B cell (primary cell): ENCODE results near the gene ALOXE3. TPM values are rescaled to one million over a fixed set of nuclear protein-coding genes. Genes with fewer than 3 reads are reported as not detected.

Experiments used
- ATAC-seq: fragments of 200-7000 bp; cut with Tn5 transposase; one replicate; pipeline ENCODE4 v1.10.0; 2021; ENCODE audit warnings: low read depth, mild to moderate bottlenecking, moderate number of reproducible peaks, moderate library complexity
- CTCF ChIA-PET: fragments of 350-600 bp; sonication (Branson Sonifier 250); formaldehyde crosslinking; loops from one replicate; lab custom pipeline; 2021; ENCODE audit warnings: antibody characterized with exemption, inconsistent platforms; lab: Charles Lee
- POLR2A ChIA-PET: fragments of 350-600 bp; sonication (Branson Sonifier 250); formaldehyde crosslinking; loops from one replicate; lab custom pipeline; 2021; ENCODE audit warnings: antibody characterized with exemption; lab: Charles Lee
- DNase-seq: peaks from one replicate; pipeline ENCODE4 v3.0.0; 2013
- H2AFZ ChIP-seq: 2 replicates; pipeline ENCODE4 v1.6.1; 2012; ENCODE audit warnings: mild to moderate bottlenecking, low read depth, low read length; ENCODE audit not compliant: insufficient read depth, poor library complexity, severe bottlenecking
- H3K27ac ChIP-seq, 2 donors: 1 replicate in 1 of 2; 2 replicates in 1 of 2; pipeline ENCODE4 v1.5.1; 2012 to 2013; ENCODE audit warnings: low read length in 2 of 2, mild to moderate bottlenecking in 2 of 2, moderate library complexity in 1 of 2
- H3K27me3 ChIP-seq, 4 experiments: fragments of 200-600 bp in 1 of 4; sonication (generic) in 1 of 4; replicated peaks in 1 of 4; 1 replicate in 2 of 4; 2 replicates in 2 of 4; pipeline versions ENCODE4 v1.6.1 to v1.7.0; 2013 to 2016; ENCODE audit warnings: low read length in 3 of 4, mild to moderate bottlenecking in 2 of 4, mixed read lengths in 1 of 4, moderate library complexity in 1 of 4; ENCODE audit not compliant: insufficient read depth in 4 of 4, control insufficient read depth in 3 of 4; ENCODE audit errors: control extremely low read depth in 1 of 4
- H3K36me3 ChIP-seq, 2 experiments: replicated peaks in 1 of 2; 1 replicate in 1 of 2; 2 replicates in 1 of 2; pipeline versions ENCODE4 v1.6.1 to v1.7.1; 2013; ENCODE audit warnings: low read length in 1 of 2; ENCODE audit not compliant: insufficient read depth in 2 of 2, control insufficient read depth in 1 of 2; ENCODE audit errors: control extremely low read depth in 1 of 2, extremely low read depth in 1 of 2
- H3K4me1 ChIP-seq, 2 donors: fragments of 200-600 bp in 1 of 2; sonication (generic) in 1 of 2; 1 replicate in 1 of 2; 2 replicates in 1 of 2; pipeline versions ENCODE4 v1.5.1 to v1.6.1; 2013 to 2017; ENCODE audit warnings: low read length in 2 of 2; ENCODE audit not compliant: control insufficient read depth in 2 of 2, insufficient read depth in 2 of 2
- H3K4me2 ChIP-seq: replicated peaks from 2 replicates; pipeline ENCODE3; 2012; ENCODE audit warnings: mild to moderate bottlenecking, low read depth, low read length; ENCODE audit not compliant: poor library complexity, severe bottlenecking
- H3K4me3 ChIP-seq, 5 experiments: fragments of 200-600 bp in 1 of 5; sonication (generic) in 1 of 5; 1 replicate in 3 of 5; 2 replicates in 2 of 5; pipeline versions ENCODE4 v1.5.1 to v1.7.0; 2011 to 2016; ENCODE audit warnings: low read length in 4 of 5, mild to moderate bottlenecking in 4 of 5, low read depth in 2 of 5, control low read depth in 1 of 5, moderate library complexity in 1 of 5; ENCODE audit not compliant: insufficient read depth in 1 of 5; ENCODE audit errors: control extremely low read depth in 1 of 5, extremely low read depth in 1 of 5
- H3K79me2 ChIP-seq: fragments of 200-600 bp; sonication (generic); one replicate; pipeline ENCODE4 v1.6.0; 2016; ENCODE audit warnings: low read length; ENCODE audit not compliant: control insufficient read depth, insufficient read depth
- H3K9ac ChIP-seq: fragments of 200-600 bp; sonication (generic); 2 replicates; pipeline ENCODE4 v1.6.1; 2017; ENCODE audit warnings: mild to moderate bottlenecking, low read length, moderate library complexity
- H3K9me3 ChIP-seq, 3 donors: one replicate each; pipeline versions ENCODE4 v1.6.1 to v1.7.1; 2013; ENCODE audit warnings: low read length in 2 of 3; ENCODE audit not compliant: control insufficient read depth in 2 of 3, insufficient read depth in 1 of 3; ENCODE audit errors: control extremely low read depth in 1 of 3
- H4K20me1 ChIP-seq: 2 replicates; pipeline ENCODE4 v1.6.0; 2012; ENCODE audit warnings: mild to moderate bottlenecking, low read length; ENCODE audit not compliant: insufficient read depth, control insufficient read depth, poor library complexity, severe bottlenecking
- H3K27ac Mint-ChIP-seq: one replicate; pipeline ENCODE4 v1.8.0; 2021; ENCODE audit warnings: mixed read lengths
- H3K27me3 Mint-ChIP-seq: one replicate; pipeline ENCODE4 v1.8.0; 2021; ENCODE audit warnings: mixed read lengths
- H3K4me1 Mint-ChIP-seq: one replicate; pipeline ENCODE4 v1.8.0; 2021; ENCODE audit warnings: mixed read lengths
- H3K4me3 Mint-ChIP-seq: one replicate; pipeline ENCODE4 v1.8.0; 2021; ENCODE audit warnings: mixed read lengths
- H3K9me3 Mint-ChIP-seq: one replicate; pipeline ENCODE4 v1.8.0; 2022; ENCODE audit warnings: mixed read lengths; ENCODE audit not compliant: insufficient read depth
- CTCF ChIP-seq: fragments of 200-600 bp; IDR thresholded peaks from one replicate; pipeline ENCODE4 v1.8.0; 2022; ENCODE audit warnings: antibody characterized with exemption, mild to moderate bottlenecking
- EZH2 ChIP-seq: IDR thresholded peaks from 2 replicates; pipeline ENCODE4 v1.6.1; 2012; ENCODE audit warnings: borderline replicate concordance, low read depth, mild to moderate bottlenecking, moderate library complexity, low read length; ENCODE audit not compliant: insufficient read depth, poor library complexity, severe bottlenecking
- WGBS: methylation state at CpG from one replicate; pipeline ENCODE4 v1.1.5; 2013; ENCODE audit warnings: missing lambda C conversion rate; ENCODE audit not compliant: insufficient coverage; 5-methylcytosine and 5-hydroxymethylcytosine counted together
- intact Hi-C: fragments of 100-400 bp; cut with micrococcal nuclease; formaldehyde crosslinking; loops from one replicate; pipeline ENCODE4 v1.10.0; 2022
- polyA plus RNA-seq: library from polyadenylated mRNA; depleted of rRNA; stranded (reverse); fragments of >200 nt; gene quantifications from 2 replicates; pipeline ENCODE4 v1.2.3, GENCODE V29; 2012
- total RNA-seq, 2 donors: library from RNA; stranded (reverse); fragments of 120-200 nt in 1 of 2; gene quantifications; 1 replicate in 1 of 2; 2 replicates in 1 of 2; pipeline versions ENCODE4 v1.2.3 to v1.2.4, GENCODE V29; 2013 to 2022

The ALOXE3 gene
- total and polyA plus RNA-seq, 2 donors (not counting 1 experiment from before 2014, with no cell fraction given) = 0.04 TPM; not detected in 1

- H3K27me3 ChIP-seq = peaks cover 0 to 3% (median 0%) of the 10 kb centered on the region in 4 experiments
- Mint-ChIP-seq H3K27ac (no peak overlapping the region), H3K4me1 (no peaks in the 10 kb centered on the region), H3K27me3 (no peaks in the 10 kb centered on the region), H3K9me3 (no peaks in the 10 kb centered on the region), H3K4me3 (no peak overlapping the region)
- H3K4me3 ChIP-seq = no peak overlapping the region
- no peak overlapping the region for H3K4me2 ChIP-seq
- WGBS = 93% methylated on average over 6 of the region's 12 CpGs
- peaks cover 5 to 9% of the 10 kb centered on the region in 2 donors for H3K4me1 ChIP-seq
- no peak for DNase-seq
- POLR2A ChIA-PET = no interaction called here
- no peak overlapping the region for H3K27ac ChIP-seq
- no peaks in the 10 kb centered on the region for H3K9me3 ChIP-seq
- CTCF ChIA-PET = interaction anchor here (0.9 to 3.2 kb wide), 2 partner anchors 10 to 56 kb away, joined by 3 to 12 read pairs; partner anchors contain the start of gene HES7
- TF ChIP-seq EZH2 = no peak
- no peak for TF ChIP-seq CTCF
- no peaks in the 10 kb centered on the region for H3K79me2 ChIP-seq
- no peak overlapping the region for H3K9ac ChIP-seq
- no peaks in the 10 kb centered on the region for H4K20me1 ChIP-seq
- intact Hi-C loops = no loop called here
- no peaks in the 10 kb centered on the region for H3K36me3 ChIP-seq
- ATAC-seq = no peak
- H2AFZ ChIP-seq = no peak overlapping the region
Measured at GRCh38 chr17:8133399-8133798, 15.1 kb upstream of the ALOXE3 start.

- H3K4me3 ChIP-seq = no peak overlapping the region
- no peak for ATAC-seq
- H3K4me1 Mint-ChIP-seq = peaks cover 4% of the 10 kb centered on the region
- H3K4me1 ChIP-seq = peaks cover 4 to 6% of the 10 kb centered on the region in 2 donors
- intact Hi-C loops = no loop called here
- H2AFZ ChIP-seq = no peak overlapping the region
- no peak for DNase-seq
- no peak overlapping the region for H3K27ac ChIP-seq
- peaks cover 4% of the 10 kb centered on the region for H3K27me3 Mint-ChIP-seq
- H3K9ac ChIP-seq = no peak overlapping the region
- H3K4me3 Mint-ChIP-seq = no peak overlapping the region
- H4K20me1 ChIP-seq = no peaks in the 10 kb centered on the region
- no peak overlapping the region for H3K4me2 ChIP-seq
- TF ChIP-seq EZH2 (no peak), CTCF (no peak)
- ChIA-PET CTCF (interaction anchor here (0.8 to 3.2 kb wide), 4 partner anchors 9 to 169 kb away, joined by 3 to 12 read pairs (median 6); partner anchors contain the start of gene HES7), POLR2A (interaction anchor here (0.6 to 0.7 kb wide), 2 partner anchors 597 to 866 kb away, joined by 3 to 4 read pairs; no protein-coding TSS in a partner anchor)
- WGBS = 62% methylated on average over 2 of the region's 3 CpGs
- H3K9me3 Mint-ChIP-seq = no peaks in the 10 kb centered on the region
- peaks cover 0 to 7% (median 0%) of the 10 kb centered on the region in 4 experiments for H3K27me3 ChIP-seq
- H3K36me3 ChIP-seq = no peaks in the 10 kb centered on the region
- H3K27ac Mint-ChIP-seq = no peak overlapping the region
- no peaks in the 10 kb centered on the region for H3K9me3 ChIP-seq
- no peaks in the 10 kb centered on the region for H3K79me2 ChIP-seq
Measured at GRCh38 chr17:8131844-8132441, 13.6 kb upstream of the ALOXE3 start.
